MCF 10A (cell line): Measurements from ENCODE around the gene COL23A1. TPM values are rescaled to one million over a fixed set of nuclear protein-coding genes. Genes with fewer than 3 reads are reported as not detected.

ENCODE experiments used
- BruUV-seq: library from RNA; stranded (reverse); fragments of 400-500 nt; replicated peaks from 2 replicates; lab custom pipeline; 2021; lab: Mats Ljungman, UMichigan
- CTCF ChIA-PET: fragments of 300-600 bp; sonication (Branson Sonifier 250); formaldehyde crosslinking; extraction: SDS; loops from one replicate; lab custom pipeline; 2021; ENCODE audit warnings: antibody characterized with exemption, inconsistent platforms; lab: Yijun Ruan, JAX
- POLR2A ChIA-PET: fragments of 300-600, 350-650 bp; sonication (Branson Sonifier 250); formaldehyde crosslinking; extraction: SDS; loops from one replicate; lab custom pipeline; 2020; ENCODE audit warnings: antibody characterized with exemption, inconsistent platforms; lab: Yijun Ruan, JAX
- DNase-seq: peaks from one replicate; pipeline ENCODE4 v3.0.0-alpha.2; 2018; ENCODE audit not compliant: unreplicated experiment
- H3K27ac Mint-ChIP-seq: one replicate; pipeline ENCODE4 v1.8.0; 2022; ENCODE audit warnings: mild to moderate bottlenecking, low read depth, mixed read lengths; ENCODE audit not compliant: unreplicated experiment
- H3K27me3 Mint-ChIP-seq: one replicate; pipeline ENCODE4 v1.8.0; 2022; ENCODE audit warnings: mixed read lengths; ENCODE audit not compliant: insufficient read depth, unreplicated experiment
- H3K36me3 Mint-ChIP-seq: one replicate; pipeline ENCODE4 v1.8.0; 2022; ENCODE audit warnings: mild to moderate bottlenecking, moderate library complexity, mixed read lengths; ENCODE audit not compliant: insufficient read depth, unreplicated experiment
- H3K4me1 Mint-ChIP-seq: one replicate; pipeline ENCODE4 v1.8.0; 2022; ENCODE audit warnings: mixed read lengths; ENCODE audit not compliant: insufficient read depth, unreplicated experiment
- H3K4me3 Mint-ChIP-seq: one replicate; pipeline ENCODE4 v1.8.0; 2022; ENCODE audit warnings: mild to moderate bottlenecking, moderate library complexity, mixed read lengths; ENCODE audit not compliant: unreplicated experiment
- H3K9me3 Mint-ChIP-seq: one replicate; pipeline ENCODE4 v1.8.0; 2022; ENCODE audit warnings: mixed read lengths; ENCODE audit not compliant: unreplicated experiment
- CTCF ChIP-seq: fragments of 200-600 bp; IDR thresholded peaks from one replicate; pipeline ENCODE4 v1.8.0; 2022; ENCODE audit warnings: antibody characterized with exemption, mild to moderate bottlenecking; ENCODE audit not compliant: unreplicated experiment
- intact Hi-C: fragments of 100-400 bp; cut with micrococcal nuclease; formaldehyde crosslinking; loops from 2 replicates; pipeline ENCODE4 v1.14.1; 2022
- total RNA-seq: library from RNA; stranded (reverse); gene quantifications from 2 replicates; pipeline ENCODE4 v1.2.3, GENCODE V29; 2022

The COL23A1 gene
- total RNA-seq, 1 experiment from 2014 or later: not detected

- Mint-ChIP-seq H3K4me1 (peaks cover 33% of the 10 kb centered on the region), H3K27me3 (peaks cover 3% of the 10 kb centered on the region), H3K4me3 (no peak overlapping the region), H3K27ac (peak overlapping the region; percentile 75), H3K36me3 (no peaks in the 10 kb centered on the region), H3K9me3 (no peaks in the 10 kb centered on the region)
- intact Hi-C loops: no loop called here
- peak; percentile 15 for DNase-seq
- CTCF ChIA-PET: interaction anchor here (0.5 to 1.8 kb wide), 6 partner anchors 12 to 568 kb away, joined by 3 to 7 read pairs (median 4); no protein-coding TSS in a partner anchor
- no peak for TF ChIP-seq CTCF
- no TSS peak for BruUV-seq
- POLR2A ChIA-PET: interaction anchor here (0.9 to 1.8 kb wide), 4 partner anchors 8 to 456 kb away, joined by 3 to 6 read pairs (median 4); no protein-coding TSS in a partner anchor
Measured at GRCh38 chr5:178330791-178331404, 259.3 kb downstream of the COL23A1 start.

GRCh38 chr5:178328826-178329730, 261.1 kb downstream of the COL23A1 start:
- no peak for DNase-seq
- ChIA-PET POLR2A (no interaction called here), CTCF (no interaction called here)
- H3K4me1 Mint-ChIP-seq: peaks cover 33% of the 10 kb centered on the region
- no peak overlapping the region for H3K27ac Mint-ChIP-seq
- BruUV-seq: no TSS peak
- intact Hi-C loops: no loop called here
- H3K27me3 Mint-ChIP-seq: peaks cover 21% of the 10 kb centered on the region
- no peaks in the 10 kb centered on the region for H3K36me3 Mint-ChIP-seq
- TF ChIP-seq CTCF: no peak
- no peaks in the 10 kb centered on the region for H3K9me3 Mint-ChIP-seq
- no peak overlapping the region for H3K4me3 Mint-ChIP-seq

GRCh38 chr5:178327931-178328711, 262.1 kb downstream of the COL23A1 start:
- ChIA-PET CTCF (no interaction called here), POLR2A (no interaction called here)
- H3K27ac Mint-ChIP-seq: no peak overlapping the region
- intact Hi-C loops: no loop called here
- no peaks in the 10 kb centered on the region for H3K36me3 Mint-ChIP-seq
- H3K4me3 Mint-ChIP-seq: no peak overlapping the region
- no peak for DNase-seq
- peaks cover 21% of the 10 kb centered on the region for H3K27me3 Mint-ChIP-seq
- peaks cover 27% of the 10 kb centered on the region for H3K4me1 Mint-ChIP-seq
- no peaks in the 10 kb centered on the region for H3K9me3 Mint-ChIP-seq
- BruUV-seq: no TSS peak
- no peak for TF ChIP-seq CTCF

- ChIA-PET CTCF (no interaction called here), POLR2A (no interaction called here)
- Mint-ChIP-seq H3K27ac (no peak overlapping the region), H3K27me3 (peaks cover 21% of the 10 kb centered on the region), H3K4me3 (no peak overlapping the region), H3K36me3 (no peaks in the 10 kb centered on the region), H3K4me1 (peaks cover 21% of the 10 kb centered on the region), H3K9me3 (no peaks in the 10 kb centered on the region)
- no TSS peak for BruUV-seq
- DNase-seq: no peak
- TF ChIP-seq CTCF: no peak
- intact Hi-C loops: no loop called here
Measured at GRCh38 chr5:178327446-178327845, 262.7 kb downstream of the COL23A1 start.
